Stimulated activated CD4-positive, alpha-beta T cell treated with anti-CD3 and anti-CD28 coated beads, Interleukin-4, amount 100 ng/mL, for 24 hours (primary cell): ENCODE data around the gene GRM4.

ENCODE experiments used
- DNase-seq: peaks from one replicate; pipeline ENCODE4 v3.0.0-alpha.2; 2020

Gene GRM4

DNA sequence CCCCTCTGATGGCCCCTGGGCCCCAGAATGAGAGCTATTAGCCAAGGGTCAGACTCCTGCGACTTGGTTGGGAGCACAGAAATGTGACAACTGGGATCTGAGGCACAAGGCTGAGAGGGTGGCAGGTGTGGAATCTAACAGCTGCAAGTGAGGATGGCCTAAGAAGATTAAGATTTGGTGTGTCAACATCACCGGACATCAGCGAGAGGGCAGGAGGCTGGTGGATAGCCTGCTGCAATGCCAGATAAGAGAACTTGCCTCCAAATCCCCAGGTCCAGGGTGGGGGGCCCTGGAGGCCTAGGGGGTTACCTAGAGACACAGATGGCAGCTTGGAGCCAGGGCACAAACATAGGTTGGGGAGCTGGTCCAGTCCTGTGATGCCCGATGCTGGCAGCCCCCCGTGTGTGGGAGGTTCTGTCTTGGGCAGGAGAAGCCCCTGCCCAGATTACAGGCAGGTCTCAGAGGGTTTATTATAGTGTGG is 155.8 kb downstream of the GRM4 start:
- DNase-seq, result no peak

DNA sequence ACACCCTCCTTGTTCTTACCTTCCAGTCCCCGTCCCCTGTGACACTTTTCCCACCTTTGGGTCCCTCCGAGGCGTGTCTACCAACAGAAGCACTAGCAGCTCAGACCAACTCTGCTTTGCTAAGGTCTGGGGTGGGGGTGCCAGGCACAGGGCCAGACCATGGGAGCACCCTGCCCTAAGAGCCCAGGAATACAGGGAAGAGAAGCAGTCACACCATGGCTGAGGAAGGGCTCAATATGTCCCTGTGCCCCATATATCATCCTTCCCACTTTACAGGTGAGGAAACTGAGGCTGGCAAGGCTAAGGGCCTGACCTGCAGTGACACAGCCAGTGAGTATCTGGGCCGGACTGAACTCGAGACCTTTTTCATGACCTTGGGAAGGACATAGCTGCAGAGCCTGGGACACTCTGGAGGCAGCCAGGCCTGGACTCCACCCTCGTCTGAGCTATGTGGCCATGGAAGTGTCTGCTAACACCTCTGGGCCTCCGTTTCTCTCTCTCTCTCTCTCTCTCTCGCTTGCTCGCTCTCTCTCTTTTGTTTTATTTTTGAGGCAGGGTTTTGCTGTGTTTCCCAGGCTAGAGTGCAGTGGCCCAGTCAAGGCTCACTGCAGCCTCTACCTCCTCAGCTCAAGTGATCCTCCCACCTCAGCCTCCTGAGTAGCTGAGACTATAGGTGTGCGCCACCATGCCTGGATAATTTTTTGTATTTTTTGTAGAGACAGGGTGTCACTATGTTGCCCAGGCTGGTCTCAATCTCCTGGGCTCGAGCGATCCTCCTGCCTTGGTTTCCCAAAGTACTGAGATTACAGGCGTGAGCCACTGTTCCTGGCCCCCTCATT is 156.7 kb downstream of the GRM4 start:
- no peak for DNase-seq

DNA sequence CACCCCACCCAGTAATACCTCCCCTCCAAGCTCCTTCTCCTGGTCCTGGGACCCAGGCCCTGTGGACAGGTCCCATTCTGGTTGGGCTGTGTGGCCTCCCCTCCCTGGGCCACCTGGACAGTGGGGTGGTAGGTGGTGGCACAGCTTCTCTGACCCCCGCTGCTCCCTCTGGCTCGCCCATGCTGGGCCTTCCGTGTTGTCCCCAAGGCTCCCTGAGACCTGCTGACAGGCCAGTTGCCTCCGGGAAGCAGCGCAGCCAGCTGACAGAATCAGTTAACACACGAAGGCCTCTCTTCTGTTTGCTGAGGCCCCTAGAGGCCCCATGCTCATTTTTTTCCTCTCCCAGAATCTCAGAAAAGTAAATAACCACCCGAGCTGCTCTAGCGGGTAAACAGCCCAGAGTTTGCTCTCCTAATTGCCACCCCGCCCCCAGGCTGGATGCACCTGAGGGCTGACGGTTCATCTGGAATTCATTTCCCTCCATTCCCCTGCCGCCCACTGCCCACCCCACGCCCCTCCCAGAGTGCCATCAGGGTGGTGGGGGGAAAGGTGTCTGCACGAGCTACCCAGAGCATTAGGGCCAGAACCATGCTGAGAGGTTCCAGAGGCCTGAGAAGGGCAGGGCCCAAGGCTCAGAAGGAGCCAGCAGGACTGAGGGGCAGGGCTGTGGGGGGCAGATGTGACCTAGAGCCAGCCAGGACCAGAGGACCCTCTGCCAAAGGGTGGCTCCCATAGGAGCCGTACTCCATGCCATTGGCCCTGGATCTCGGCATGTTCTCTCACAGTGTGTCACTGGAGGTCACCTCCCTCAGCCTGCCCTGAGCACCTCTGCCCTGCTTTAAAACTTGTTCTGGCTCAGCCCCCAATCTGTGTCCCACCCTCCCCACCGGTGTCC is 157.5 kb downstream of the GRM4 start:
- DNase-seq, result no peak

GRCh38 chr6:33987531-33988021 is 158.3 kb downstream of the GRM4 start:
- no peak for DNase-seq

- DNase-seq, result no peak
Measured at GRCh38 chr6:33985947-33986346, 159.9 kb downstream of the GRM4 start.

GRCh38 chr6:33985313-33985751 is 160.6 kb downstream of the GRM4 start:
- no peak for DNase-seq

- DNase-seq, result no peak
Measured at GRCh38 chr6:33984466-33985312, 161.2 kb downstream of the GRM4 start.

DNA sequence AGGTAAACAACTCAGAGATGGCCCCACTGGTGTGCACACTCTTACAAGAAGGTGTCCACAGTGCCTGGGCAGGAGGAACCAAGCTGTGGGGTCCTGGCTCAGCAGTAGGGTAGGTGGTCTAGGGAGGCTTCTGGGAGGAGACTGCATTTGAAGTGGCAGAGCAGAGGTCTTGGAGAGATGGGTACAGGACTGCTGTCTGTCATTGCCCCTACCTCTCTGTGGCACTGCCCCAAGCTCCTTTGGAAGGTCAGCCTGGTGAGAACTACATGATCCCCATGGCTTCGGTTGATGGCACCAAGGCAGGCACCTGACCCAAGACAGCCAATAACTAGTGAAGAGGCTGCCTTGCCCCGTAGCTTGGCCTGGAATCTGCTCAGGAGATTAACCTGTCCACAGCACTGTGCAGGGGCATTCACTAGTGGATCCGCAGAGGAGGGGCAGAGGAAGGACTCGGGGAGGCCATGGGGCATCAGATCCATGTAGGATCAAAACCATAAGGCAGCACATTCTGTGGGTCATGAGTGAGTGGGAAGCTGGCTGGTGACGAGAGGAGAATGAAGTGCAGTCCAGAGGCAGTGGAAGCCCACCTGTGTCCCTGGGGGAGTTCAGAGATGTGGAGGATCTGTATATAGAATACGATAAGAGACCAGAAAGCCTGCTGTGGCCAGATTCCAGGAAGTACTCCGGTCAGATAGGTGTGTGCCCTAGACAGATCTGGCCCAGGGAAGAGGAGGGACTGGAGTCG is 162.0 kb downstream of the GRM4 start:
- no peak for DNase-seq

DNA sequence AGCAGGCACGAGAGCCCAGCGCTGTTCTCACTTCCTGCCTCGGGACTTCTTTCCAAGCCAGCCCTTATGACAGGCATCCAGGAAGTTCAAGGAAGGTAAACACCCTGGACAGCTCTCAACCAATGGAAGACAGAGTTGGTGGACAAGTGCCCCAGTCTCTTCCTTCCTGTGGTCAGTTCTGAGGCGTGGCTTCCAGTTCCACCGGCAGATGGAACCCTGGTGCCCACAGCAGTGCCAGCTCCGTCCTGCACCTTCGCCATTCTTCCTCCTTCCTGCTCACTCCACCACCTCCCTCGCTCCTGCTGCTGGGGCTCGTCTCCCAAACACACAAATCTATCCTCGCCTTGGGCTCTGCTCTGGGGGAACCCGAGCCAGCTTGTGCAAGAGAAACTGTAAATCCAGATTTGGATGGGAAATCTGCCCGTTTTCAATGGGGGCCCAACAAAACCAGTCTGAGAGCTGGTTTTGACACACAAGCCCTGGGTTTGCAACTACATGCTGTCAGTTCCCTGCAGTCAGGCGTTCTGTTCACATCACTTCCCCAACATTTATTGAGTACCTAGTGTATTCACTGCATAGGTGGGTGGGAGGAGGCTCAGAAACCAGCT is 162.7 kb downstream of the GRM4 start:
- DNase-seq, result no peak

DNA sequence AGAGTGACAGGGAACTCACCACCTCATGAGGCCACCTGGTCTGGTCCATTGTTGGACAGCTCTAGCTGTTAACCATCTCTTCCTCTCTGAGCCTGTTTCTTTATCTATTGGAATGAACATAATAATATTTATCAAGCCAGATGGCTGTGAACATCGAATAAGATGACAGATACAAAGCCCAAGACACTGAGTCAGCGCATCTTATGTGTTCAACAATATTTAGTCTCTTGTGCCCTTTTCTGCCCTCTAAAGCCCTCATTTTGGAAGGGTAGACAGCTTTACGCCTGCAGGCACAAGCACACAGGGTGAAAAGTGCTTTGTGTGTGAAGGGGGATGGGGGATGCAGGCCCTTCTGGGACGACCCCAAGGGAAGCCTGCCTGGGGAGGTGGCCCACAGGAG is 164.0 kb downstream of the GRM4 start:
- no peak for DNase-seq

DNA sequence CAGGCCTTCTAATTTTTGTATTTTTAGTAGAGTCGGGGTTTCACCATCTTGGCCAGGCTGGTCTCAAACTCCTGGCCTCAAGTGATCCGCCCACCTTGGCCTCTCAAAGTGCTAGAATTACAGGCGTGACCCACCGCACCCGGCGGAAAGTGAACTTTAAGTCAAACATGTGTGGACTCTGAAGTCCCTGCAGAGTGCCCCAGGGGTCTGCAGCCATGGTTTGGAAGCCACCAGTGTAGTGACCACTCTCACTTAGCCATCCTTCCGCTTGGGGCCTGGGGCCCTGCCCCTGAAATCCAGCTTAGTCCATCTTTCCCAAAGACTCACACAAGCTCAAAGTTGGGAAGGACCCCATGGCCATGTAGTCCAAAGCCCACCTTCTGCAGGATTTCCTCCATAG is 164.5 kb downstream of the GRM4 start:
- DNase-seq, result no peak

GRCh38 chr6:33980176-33981175 is 165.4 kb downstream of the GRM4 start:
- DNase-seq, result no peak

DNA sequence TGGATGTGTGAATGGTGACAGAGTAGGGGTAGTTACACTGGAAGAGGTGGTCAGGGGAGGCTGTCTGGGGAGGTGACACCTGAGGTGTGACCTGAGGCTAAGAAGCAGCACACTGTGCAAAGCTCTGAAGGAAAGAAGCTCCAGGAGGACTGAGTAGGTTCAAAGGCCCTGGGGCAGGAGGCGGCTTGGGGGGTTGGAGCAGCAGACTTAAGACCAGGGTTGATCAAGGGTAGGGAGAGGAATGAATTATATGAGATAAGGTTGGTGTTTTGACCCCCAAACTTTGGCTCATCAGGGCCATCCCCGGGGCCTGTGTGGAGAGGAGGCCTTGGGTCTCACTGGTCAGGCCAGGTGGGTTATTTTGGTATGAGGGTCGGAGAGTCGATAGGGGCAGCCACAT is 166.1 kb downstream of the GRM4 start:
- no peak for DNase-seq

DNA sequence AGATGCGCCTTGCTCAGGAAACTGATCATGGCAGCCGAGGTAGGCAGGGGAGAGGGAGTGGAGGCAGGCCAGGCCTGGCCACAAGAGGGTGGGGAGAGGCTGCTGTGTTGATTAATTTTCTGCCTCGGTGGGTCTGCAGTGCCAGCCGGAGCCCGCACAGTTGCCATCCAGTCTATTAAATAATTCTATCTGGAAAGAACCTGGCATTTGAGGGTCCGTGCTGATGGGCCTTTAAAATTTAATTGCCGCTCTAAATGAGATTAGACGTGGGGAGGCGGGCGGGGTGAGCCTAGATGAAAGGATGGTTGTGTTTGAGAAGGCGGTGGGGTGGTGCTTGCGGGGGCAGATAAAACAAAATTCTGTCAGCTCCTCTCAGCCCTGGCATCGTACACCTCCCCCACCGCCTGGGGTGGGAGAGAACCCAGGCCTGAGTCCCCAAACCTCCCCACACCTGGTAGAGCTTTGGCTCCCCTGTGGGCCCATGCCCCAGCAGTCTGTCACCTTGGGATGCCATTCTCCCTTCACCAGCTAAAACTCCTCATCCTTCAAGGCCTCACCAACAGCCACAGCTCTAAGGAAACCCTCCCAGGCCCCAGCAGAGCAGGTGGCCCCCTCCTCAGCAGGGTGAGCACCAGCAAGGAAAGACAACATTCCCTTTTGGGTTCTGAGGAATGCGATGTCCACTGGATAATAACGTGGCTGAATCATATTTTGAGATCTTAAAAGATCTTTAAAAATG is 167.3 kb downstream of the GRM4 start:
- no peak for DNase-seq

DNA sequence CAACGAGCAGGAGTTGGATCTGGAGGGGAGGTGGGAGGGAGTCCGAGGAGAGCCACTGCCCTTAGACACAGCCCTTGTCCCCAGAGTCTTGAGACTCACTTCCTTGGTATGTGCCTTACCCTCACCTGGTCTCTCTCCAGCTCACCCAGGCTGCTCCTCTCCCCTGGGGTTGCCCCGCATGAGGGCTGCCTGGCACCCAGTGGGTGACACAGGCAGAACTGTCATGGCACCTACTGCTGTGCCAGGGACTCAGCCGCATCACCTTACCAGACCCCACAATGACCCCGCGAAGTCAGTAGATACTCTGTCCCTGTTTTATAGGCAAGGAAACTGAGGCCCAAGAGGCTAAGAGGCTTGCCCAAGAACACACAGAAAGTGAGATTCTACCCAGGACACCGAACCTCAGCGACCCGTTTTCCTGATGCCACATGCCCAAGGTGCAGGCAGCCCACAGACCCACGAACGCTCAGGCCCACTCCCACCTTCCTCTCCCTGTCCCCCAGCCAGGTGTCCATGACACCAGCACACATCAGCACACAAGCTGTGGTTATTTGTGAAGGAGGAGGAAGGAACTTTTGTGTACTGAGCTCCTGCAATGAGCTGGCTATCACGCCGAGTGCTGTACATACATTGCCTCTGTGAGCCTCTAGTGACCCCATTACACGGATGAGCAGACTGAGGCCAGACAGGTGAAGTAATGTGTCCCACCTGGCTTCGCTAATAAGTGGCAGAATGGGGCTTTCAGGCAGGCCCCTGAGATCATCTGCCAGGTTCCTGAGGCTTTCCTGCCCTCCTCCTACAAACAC is 168.1 kb downstream of the GRM4 start:
- no peak for DNase-seq

- no peak for DNase-seq
Measured at GRCh38 chr6:33976437-33977360, 169.2 kb downstream of the GRM4 start.
